Measurements from ENCODE around the gene UVRAG. TPM values are rescaled to one million over a fixed set of nuclear protein-coding genes. Genes with fewer than 3 reads are reported as not detected.

UVRAG gene
- total RNA-seq, 1 donor from 2014 or later, result 17.8 TPM

DNA sequence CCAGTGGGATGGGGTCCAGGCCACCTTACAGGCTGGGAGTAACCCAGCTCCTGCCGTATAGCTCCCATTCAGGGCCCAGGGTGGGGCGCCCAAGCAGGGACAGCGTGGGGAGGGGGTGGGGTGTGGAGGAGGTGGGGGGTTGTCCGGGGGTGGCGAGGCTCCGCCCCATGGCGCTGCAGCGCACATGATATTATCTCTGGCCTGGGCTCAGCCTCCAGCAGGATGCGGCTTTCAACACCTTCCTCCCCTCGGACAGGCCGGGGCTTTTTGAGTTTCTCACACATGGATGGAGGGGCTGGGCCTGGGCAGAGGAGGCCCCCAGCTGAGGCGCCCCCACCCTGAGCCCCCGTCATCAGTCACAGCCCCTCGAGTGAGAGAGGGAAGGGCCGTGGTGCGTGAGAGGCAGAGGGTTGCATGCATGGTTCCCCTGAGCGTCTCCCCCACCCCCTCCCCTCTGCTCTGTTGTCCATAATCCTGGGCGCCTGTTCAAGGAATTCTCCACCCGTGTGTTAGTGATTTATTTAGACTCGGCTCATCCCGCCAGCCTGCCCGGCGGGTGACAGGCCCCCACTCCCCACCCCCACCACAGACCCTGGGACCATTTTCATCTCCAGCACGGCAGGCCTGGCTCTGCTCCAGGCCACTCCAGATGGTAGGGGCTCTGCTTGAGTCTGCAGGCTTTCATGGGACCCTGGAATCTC lies 346.4 kb downstream of the UVRAG start:
- Mint-ChIP-seq H3K27ac (ENCODE audit: unreplicated experiment) (no peak overlapping the region), H3K4me1 (ENCODE audit: low read depth, unreplicated experiment) (peaks cover 10% of the 10 kb centered on the region), H3K36me3 (ENCODE audit: unreplicated experiment) (no peaks in the 10 kb centered on the region), H3K9me3 (ENCODE audit: unreplicated experiment) (peaks cover 6% of the 10 kb centered on the region), H3K27me3 (ENCODE audit: unreplicated experiment) (peaks cover 12% of the 10 kb centered on the region), H3K4me3 (ENCODE audit: unreplicated experiment) (no peak overlapping the region)
- TF ChIP-seq, protein P1, sequence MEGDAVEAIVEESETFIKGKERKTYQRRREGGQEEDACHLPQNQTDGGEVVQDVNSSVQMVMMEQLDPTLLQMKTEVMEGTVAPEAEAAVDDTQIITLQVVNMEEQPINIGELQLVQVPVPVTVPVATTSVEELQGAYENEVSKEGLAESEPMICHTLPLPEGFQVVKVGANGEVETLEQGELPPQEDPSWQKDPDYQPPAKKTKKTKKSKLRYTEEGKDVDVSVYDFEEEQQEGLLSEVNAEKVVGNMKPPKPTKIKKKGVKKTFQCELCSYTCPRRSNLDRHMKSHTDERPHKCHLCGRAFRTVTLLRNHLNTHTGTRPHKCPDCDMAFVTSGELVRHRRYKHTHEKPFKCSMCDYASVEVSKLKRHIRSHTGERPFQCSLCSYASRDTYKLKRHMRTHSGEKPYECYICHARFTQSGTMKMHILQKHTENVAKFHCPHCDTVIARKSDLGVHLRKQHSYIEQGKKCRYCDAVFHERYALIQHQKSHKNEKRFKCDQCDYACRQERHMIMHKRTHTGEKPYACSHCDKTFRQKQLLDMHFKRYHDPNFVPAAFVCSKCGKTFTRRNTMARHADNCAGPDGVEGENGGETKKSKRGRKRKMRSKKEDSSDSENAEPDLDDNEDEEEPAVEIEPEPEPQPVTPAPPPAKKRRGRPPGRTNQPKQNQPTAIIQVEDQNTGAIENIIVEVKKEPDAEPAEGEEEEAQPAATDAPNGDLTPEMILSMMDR (IDR thresholded peaks at IDR 0.05; ENCODE audit: partially characterized antibody, unreplicated experiment), result no peak
- no peak for DNase-seq

DNA sequence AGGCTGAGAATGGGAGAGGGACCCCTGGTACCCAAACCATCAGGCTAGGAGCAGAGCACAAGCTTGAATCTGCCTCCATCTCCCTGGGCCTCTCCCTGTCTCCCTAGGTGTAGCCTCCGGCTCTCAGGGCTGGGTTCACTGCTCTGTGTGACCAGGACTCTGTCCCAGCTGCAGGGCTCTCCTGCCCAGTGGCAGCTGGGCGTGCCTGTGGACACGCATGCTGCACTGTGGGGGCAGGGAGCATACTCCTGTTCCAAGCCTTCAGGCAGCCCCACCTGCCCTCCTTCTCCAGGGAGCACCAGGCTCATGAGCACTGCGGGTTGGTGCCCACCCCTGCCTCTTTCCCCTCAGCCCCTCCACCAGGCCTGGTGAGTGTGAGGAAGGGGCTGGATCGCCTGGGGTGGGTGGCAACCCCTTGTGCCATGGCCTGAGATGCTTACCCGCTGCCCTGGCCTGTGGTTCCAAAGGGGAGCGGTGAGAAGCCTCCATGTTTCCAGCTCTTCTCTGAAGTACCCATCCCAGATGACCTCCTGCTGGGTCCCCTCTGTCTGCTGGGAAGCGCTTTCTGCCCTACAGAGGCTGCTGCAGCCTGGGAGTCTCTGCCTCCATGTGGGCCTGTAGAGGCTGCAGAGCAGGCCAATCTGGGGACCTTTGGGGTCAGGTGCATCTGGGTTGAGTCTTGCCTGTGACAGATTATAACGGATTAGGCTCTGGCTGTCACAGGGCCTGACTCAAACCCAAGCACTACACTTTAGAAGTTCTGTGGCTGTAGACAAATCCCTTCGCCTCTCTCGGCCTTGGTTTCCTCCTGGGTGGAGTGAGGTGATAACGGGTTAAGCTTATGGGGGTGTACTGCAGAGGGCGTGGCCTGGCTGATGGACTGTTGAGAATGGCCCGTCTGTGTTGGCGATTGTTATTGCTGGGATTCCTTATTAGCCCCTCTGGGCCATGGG lies 347.6 kb downstream of the UVRAG start:
- Mint-ChIP-seq H3K9me3 (ENCODE audit: unreplicated experiment) (peaks cover 4% of the 10 kb centered on the region), H3K27me3 (ENCODE audit: unreplicated experiment) (peaks cover 8% of the 10 kb centered on the region), H3K36me3 (ENCODE audit: unreplicated experiment) (no peaks in the 10 kb centered on the region), H3K4me1 (ENCODE audit: low read depth, unreplicated experiment) (peaks cover 2% of the 10 kb centered on the region), H3K27ac (ENCODE audit: unreplicated experiment) (no peak overlapping the region), H3K4me3 (ENCODE audit: unreplicated experiment) (no peak overlapping the region)
- TF ChIP-seq, protein P1 (IDR thresholded peaks at IDR 0.05; ENCODE audit: partially characterized antibody, unreplicated experiment), result no peak
- DNase-seq, result no peak

DNA sequence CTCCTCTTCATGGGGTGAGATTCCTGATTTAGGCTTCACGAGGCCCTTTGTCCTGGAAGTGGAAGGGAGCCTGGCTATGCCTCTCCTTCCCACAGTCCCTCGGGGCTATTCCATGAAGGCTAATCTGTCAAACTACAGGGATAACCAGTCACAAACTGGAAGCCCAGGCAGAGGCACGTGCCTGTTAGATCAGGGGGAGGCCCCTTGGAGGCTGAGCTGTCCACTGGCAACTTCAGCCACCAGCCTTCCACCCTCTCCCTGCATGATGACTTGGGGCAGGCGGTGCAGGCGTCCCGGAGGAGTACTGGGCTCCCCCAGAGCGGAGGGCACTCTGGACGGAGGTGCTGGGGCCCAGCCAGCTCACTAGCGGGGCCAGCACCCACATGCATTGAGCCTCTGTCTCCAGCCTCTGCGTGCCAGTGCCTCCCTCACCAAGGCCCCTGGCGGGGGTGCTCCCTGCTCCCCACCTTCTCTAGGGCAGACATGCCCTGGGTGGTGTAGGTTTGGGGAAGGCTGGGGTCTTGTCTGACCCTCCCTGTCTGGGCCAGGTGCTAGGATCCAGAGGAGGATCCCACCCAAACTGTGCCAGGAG lies 348.4 kb downstream of the UVRAG start:
- TF ChIP-seq, protein P1 (IDR thresholded peaks at IDR 0.05; ENCODE audit: partially characterized antibody, unreplicated experiment), result no peak
- H3K36me3 Mint-ChIP-seq (ENCODE audit: unreplicated experiment), result no peaks in the 10 kb centered on the region
- H3K4me3 Mint-ChIP-seq (ENCODE audit: unreplicated experiment), result no peak overlapping the region
- H3K9me3 Mint-ChIP-seq (ENCODE audit: unreplicated experiment), result peaks cover 4% of the 10 kb centered on the region
- peaks cover 8% of the 10 kb centered on the region for H3K27me3 Mint-ChIP-seq (ENCODE audit: unreplicated experiment)
- peaks cover 2% of the 10 kb centered on the region for H3K4me1 Mint-ChIP-seq (ENCODE audit: low read depth, unreplicated experiment)
- no peak overlapping the region for H3K27ac Mint-ChIP-seq (ENCODE audit: unreplicated experiment)
- no peak for DNase-seq

DNA sequence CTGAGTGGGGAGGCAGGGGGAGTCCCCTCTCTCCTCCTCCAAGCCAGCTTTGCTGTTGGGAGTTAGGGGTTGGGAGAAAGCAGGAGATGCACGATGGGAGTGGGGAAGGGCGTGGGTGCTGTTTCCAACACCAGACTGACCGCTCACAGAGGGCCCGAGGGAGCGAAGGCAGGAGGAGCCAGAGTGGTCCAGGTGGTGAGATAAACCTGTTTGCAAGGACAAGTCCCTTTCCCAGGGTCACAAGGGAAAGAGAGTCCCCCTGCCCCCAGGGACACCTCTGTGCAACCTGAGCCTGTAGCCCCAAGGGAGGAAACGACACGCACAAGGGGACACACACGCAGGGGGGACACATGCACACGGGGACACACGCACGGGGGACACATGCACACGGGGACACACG lies 349.1 kb downstream of the UVRAG start:
- Mint-ChIP-seq H3K4me3 (ENCODE audit: unreplicated experiment) (no peak overlapping the region), H3K36me3 (ENCODE audit: unreplicated experiment) (no peaks in the 10 kb centered on the region), H3K27ac (ENCODE audit: unreplicated experiment) (no peak overlapping the region), H3K27me3 (ENCODE audit: unreplicated experiment) (peaks cover 8% of the 10 kb centered on the region), H3K4me1 (ENCODE audit: low read depth, unreplicated experiment) (peaks cover 2% of the 10 kb centered on the region), H3K9me3 (ENCODE audit: unreplicated experiment) (peaks cover 4% of the 10 kb centered on the region)
- no peak for DNase-seq
- TF ChIP-seq, protein P1 (IDR thresholded peaks at IDR 0.05; ENCODE audit: partially characterized antibody, unreplicated experiment), result no peak

All from glutamatergic neuron (in vitro differentiated cells).